Measurements from ENCODE around the gene CALN1. TPM values are rescaled to one million over a fixed set of nuclear protein-coding genes. Genes with fewer than 3 reads are reported as not detected.
"Not testable (repeated sequence)": the region's sequence is repeated elsewhere in the genome, so short reads cannot be mapped to it uniquely, and the experiment has no call there.

The CALN1 gene
- total RNA-seq, 1 donor from 2014 or later, result not detected

- intact Hi-C loops (cut with DNase I), result no loop called here
- no peak for DNase-seq (ENCODE audit: low spot score)
Measured at GRCh38 chr7:72114129-72114528, 298.0 kb downstream of the CALN1 start.

GRCh38 chr7:72112992-72113391, 299.1 kb downstream of the CALN1 start:
- intact Hi-C loops (cut with DNase I), result no loop called here

GRCh38 chr7:72112530-72112929, 299.6 kb downstream of the CALN1 start:
- DNase-seq (ENCODE audit: low spot score), result no peak

More at GRCh38 chr7:72112992-72113391, 299.1 kb downstream of the CALN1 start:
- no peak for DNase-seq (ENCODE audit: low spot score)

GRCh38 chr7:72111086-72111485, 301.1 kb downstream of the CALN1 start:
- intact Hi-C loops (cut with DNase I), result no loop called here
- DNase-seq (ENCODE audit: low spot score), result no peak

More at GRCh38 chr7:72112530-72112929, 299.6 kb downstream of the CALN1 start:
- intact Hi-C loops (cut with DNase I), result no loop called here

GRCh38 chr7:72109566-72109965, 302.6 kb downstream of the CALN1 start:
- DNase-seq (ENCODE audit: low spot score), result no peak

GRCh38 chr7:72106405-72106804, 305.7 kb downstream of the CALN1 start:
- DNase-seq (ENCODE audit: low spot score), result no peak
- intact Hi-C loops (cut with DNase I), result no loop called here

More at GRCh38 chr7:72109566-72109965, 302.6 kb downstream of the CALN1 start:
- intact Hi-C loops (cut with DNase I), result no loop called here

- no peak for DNase-seq (ENCODE audit: low spot score)
- intact Hi-C loops (cut with DNase I), result no loop called here
Measured at GRCh38 chr7:72101444-72101843, 310.7 kb downstream of the CALN1 start.

GRCh38 chr7:72099784-72100183, 312.4 kb downstream of the CALN1 start:
- DNase-seq (ENCODE audit: low spot score), result no peak
- intact Hi-C loops (cut with DNase I), result no loop called here

- intact Hi-C loops (cut with DNase I), result no loop called here
- DNase-seq (ENCODE audit: low spot score), result no peak
Measured at GRCh38 chr7:72098807-72099580, 313.1 kb downstream of the CALN1 start.

- DNase-seq (ENCODE audit: low spot score), result no peak
- intact Hi-C loops (cut with DNase I), result no loop called here
Measured at GRCh38 chr7:72097226-72097625, 314.9 kb downstream of the CALN1 start.

- DNase-seq (ENCODE audit: low spot score), result no peak
- intact Hi-C loops (cut with DNase I), result no loop called here
Measured at GRCh38 chr7:72092769-72093168, 319.4 kb downstream of the CALN1 start.

GRCh38 chr7:72087926-72088325, 324.2 kb downstream of the CALN1 start:
- DNase-seq (ENCODE audit: low spot score), result no peak
- intact Hi-C loops (cut with DNase I), result no loop called here

GRCh38 chr7:72080865-72081510, 331.1 kb downstream of the CALN1 start:
- DNase-seq (ENCODE audit: low spot score), result no peak
- intact Hi-C loops (cut with DNase I), result no loop called here

GRCh38 chr7:72080341-72080766, 331.8 kb downstream of the CALN1 start:
- intact Hi-C loops (cut with DNase I), result no loop called here
- no peak for DNase-seq (ENCODE audit: low spot score)

GRCh38 chr7:72078856-72079255, 333.3 kb downstream of the CALN1 start:
- intact Hi-C loops (cut with DNase I), result no loop called here
- no peak for DNase-seq (ENCODE audit: low spot score)

GRCh38 chr7:72078301-72078700, 333.8 kb downstream of the CALN1 start:
- intact Hi-C loops (cut with DNase I), result no loop called here
- no peak for DNase-seq (ENCODE audit: low spot score)

GRCh38 chr7:72077786-72078185, 334.4 kb downstream of the CALN1 start:
- DNase-seq (ENCODE audit: low spot score), result no peak
- intact Hi-C loops (cut with DNase I), result no loop called here

GRCh38 chr7:72072901-72073300, 339.2 kb downstream of the CALN1 start:
- DNase-seq (ENCODE audit: low spot score), result no peak
- intact Hi-C loops (cut with DNase I), result no loop called here

GRCh38 chr7:72069263-72069662, 342.9 kb downstream of the CALN1 start:
- intact Hi-C loops (cut with DNase I), result no loop called here
- no peak for DNase-seq (ENCODE audit: low spot score)

- DNase-seq (ENCODE audit: low spot score); intact Hi-C loops (cut with DNase I): not testable (repeated sequence)
Measured at GRCh38 chr7:72065764-72066163, 346.4 kb downstream of the CALN1 start.

- DNase-seq (ENCODE audit: low spot score), result no peak
- intact Hi-C loops (cut with DNase I), result no loop called here
Measured at GRCh38 chr7:72064916-72065315, 347.2 kb downstream of the CALN1 start.
